KMS-11 (cell line): ENCODE measurements around the gene KCNK13.
"Not testable (repeated sequence)": the region's sequence is repeated elsewhere in the genome, so short reads cannot be mapped to it uniquely, and the experiment has no call there.

ENCODE experiments used
- H2AFZ ChIP-seq: fragments of 200-600 bp; sonication (generic); 2 replicates; pipeline ENCODE4 v1.6.1; 2016; ENCODE audit warnings: antibody characterized with exemption, mixed run types, low read depth
- H3K27ac ChIP-seq: fragments of 200-600 bp; sonication (generic); 2 replicates; pipeline ENCODE4 v1.6.1; 2016; ENCODE audit warnings: mild to moderate bottlenecking, mixed run types
- H3K27me3 ChIP-seq: fragments of 200-600 bp; sonication (generic); 2 replicates; pipeline ENCODE4 v1.6.1; 2017; ENCODE audit warnings: mild to moderate bottlenecking, low read depth, mixed run types, moderate library complexity; ENCODE audit not compliant: insufficient read depth
- H3K36me3 ChIP-seq: fragments of 200-600 bp; sonication (generic); 2 replicates; pipeline ENCODE4 v1.6.1; 2017; ENCODE audit warnings: mild to moderate bottlenecking, mixed run types; ENCODE audit not compliant: insufficient read depth
- H3K4me1 ChIP-seq: fragments of 200-600 bp; sonication (generic); 2 replicates; pipeline ENCODE4 v1.6.1; 2016; ENCODE audit warnings: mild to moderate bottlenecking, low read depth, mixed run types; ENCODE audit not compliant: poor library complexity, severe bottlenecking
- H3K4me2 ChIP-seq: fragments of 200-600 bp; sonication (generic); 2 replicates; pipeline ENCODE4 v1.7.0; 2016; ENCODE audit warnings: mild to moderate bottlenecking, mixed run types
- H3K4me3 ChIP-seq: fragments of 200-600 bp; sonication (generic); IDR thresholded peaks from 2 replicates; pipeline ENCODE4 v1.6.1; 2017; ENCODE audit warnings: low read depth, low read length, mixed read lengths; ENCODE audit not compliant: insufficient read depth
- H3K79me2 ChIP-seq: fragments of 200-600 bp; sonication (generic); 2 replicates; pipeline ENCODE4 v1.6.1; 2016; ENCODE audit warnings: low read depth, mixed run types; ENCODE audit not compliant: insufficient read depth
- H3K9ac ChIP-seq: fragments of 200-600 bp; sonication (generic); 2 replicates; pipeline ENCODE4 v1.6.1; 2016; ENCODE audit warnings: mild to moderate bottlenecking, mixed run types
- H4K20me1 ChIP-seq: fragments of 200-600 bp; sonication (generic); 2 replicates; pipeline ENCODE4 v1.6.1; 2016; ENCODE audit warnings: mild to moderate bottlenecking, mixed run types; ENCODE audit not compliant: insufficient read depth
- TF ChIP-seq, protein P1 (sequence below): fragments of 200-600 bp; sonication (generic); conservative IDR thresholded peaks from 2 replicates; pipeline ENCODE4 v1.6.1; 2017; ENCODE audit warnings: low read depth, mild to moderate bottlenecking, antibody characterized with exemption, low read length, moderate library complexity, mixed read lengths

The KCNK13 gene

DNA sequence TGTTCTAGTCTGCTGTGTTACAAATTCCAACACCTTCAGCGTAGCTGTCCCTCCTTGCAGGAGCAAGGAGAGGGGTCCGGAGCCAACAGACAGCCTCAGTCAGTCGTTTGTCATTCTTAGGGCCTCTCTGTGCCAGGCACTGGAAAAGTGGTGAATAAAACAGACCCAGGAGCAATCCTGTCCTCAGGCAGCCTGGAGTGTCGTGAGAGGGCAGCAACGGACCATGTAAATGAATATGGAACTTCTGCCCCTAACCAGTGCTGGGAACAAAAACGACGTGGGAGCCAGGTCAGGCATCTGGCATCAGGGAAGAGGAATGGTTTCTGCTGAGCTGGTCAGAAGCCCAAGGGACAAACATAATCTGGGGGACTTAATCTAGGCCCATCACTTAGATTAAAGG lies 129.8 kb downstream of the KCNK13 start:
- H3K36me3 ChIP-seq = no peaks in the 10 kb centered on the region
- H3K4me2 ChIP-seq = no peak overlapping the region
- no peak overlapping the region for H3K4me3 ChIP-seq
- no peak overlapping the region for H3K27ac ChIP-seq
- H3K79me2 ChIP-seq = no peaks in the 10 kb centered on the region
- no peak overlapping the region for H3K9ac ChIP-seq
- no peaks in the 10 kb centered on the region for H4K20me1 ChIP-seq
- TF ChIP-seq, protein P1, sequence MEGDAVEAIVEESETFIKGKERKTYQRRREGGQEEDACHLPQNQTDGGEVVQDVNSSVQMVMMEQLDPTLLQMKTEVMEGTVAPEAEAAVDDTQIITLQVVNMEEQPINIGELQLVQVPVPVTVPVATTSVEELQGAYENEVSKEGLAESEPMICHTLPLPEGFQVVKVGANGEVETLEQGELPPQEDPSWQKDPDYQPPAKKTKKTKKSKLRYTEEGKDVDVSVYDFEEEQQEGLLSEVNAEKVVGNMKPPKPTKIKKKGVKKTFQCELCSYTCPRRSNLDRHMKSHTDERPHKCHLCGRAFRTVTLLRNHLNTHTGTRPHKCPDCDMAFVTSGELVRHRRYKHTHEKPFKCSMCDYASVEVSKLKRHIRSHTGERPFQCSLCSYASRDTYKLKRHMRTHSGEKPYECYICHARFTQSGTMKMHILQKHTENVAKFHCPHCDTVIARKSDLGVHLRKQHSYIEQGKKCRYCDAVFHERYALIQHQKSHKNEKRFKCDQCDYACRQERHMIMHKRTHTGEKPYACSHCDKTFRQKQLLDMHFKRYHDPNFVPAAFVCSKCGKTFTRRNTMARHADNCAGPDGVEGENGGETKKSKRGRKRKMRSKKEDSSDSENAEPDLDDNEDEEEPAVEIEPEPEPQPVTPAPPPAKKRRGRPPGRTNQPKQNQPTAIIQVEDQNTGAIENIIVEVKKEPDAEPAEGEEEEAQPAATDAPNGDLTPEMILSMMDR = no peak
- no peak overlapping the region for H2AFZ ChIP-seq
- H3K4me1 ChIP-seq = no peaks in the 10 kb centered on the region
- H3K27me3 ChIP-seq = no peaks in the 10 kb centered on the region

DNA sequence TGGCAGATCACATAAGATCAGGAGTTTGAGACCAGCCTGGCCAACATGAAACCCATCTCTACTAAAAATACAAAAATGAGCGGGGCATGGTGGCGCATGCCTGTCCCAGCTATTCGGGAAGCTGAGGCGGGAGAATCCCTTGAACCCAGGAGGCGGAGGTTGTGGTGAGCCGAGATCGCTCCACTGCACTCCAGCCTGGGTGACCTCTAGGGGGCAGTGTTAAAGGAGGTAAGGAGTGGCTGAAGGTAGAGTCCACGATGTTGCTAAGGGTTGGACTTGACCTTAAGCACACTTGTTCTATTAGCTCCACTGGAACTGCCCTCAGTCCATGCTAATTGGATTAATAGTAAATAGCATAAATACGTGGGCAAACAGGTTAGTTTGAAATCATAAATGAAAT lies 132.1 kb downstream of the KCNK13 start:
- no peaks in the 10 kb centered on the region for H3K27me3 ChIP-seq
- H4K20me1 ChIP-seq = no peaks in the 10 kb centered on the region
- H3K79me2 ChIP-seq = no peaks in the 10 kb centered on the region
- H2AFZ ChIP-seq = no peak overlapping the region
- TF ChIP-seq, protein P1 = no peak
- H3K36me3 ChIP-seq = no peaks in the 10 kb centered on the region
- H3K4me1 ChIP-seq = no peaks in the 10 kb centered on the region
- no peak overlapping the region for H3K27ac ChIP-seq
- no peak overlapping the region for H3K4me3 ChIP-seq
- no peak overlapping the region for H3K4me2 ChIP-seq
- H3K9ac ChIP-seq = no peak overlapping the region

GRCh38 chr14:90194706-90195105 lies 132.9 kb downstream of the KCNK13 start:
- no peak overlapping the region for H2AFZ ChIP-seq
- no peak overlapping the region for H3K4me2 ChIP-seq
- H3K4me3 ChIP-seq = no peak overlapping the region
- TF ChIP-seq, protein P1 = no peak
- no peaks in the 10 kb centered on the region for H3K79me2 ChIP-seq
- no peaks in the 10 kb centered on the region for H4K20me1 ChIP-seq
- no peak overlapping the region for H3K27ac ChIP-seq
- H3K9ac ChIP-seq = no peak overlapping the region
- no peaks in the 10 kb centered on the region for H3K4me1 ChIP-seq
- no peaks in the 10 kb centered on the region for H3K36me3 ChIP-seq
- no peaks in the 10 kb centered on the region for H3K27me3 ChIP-seq

GRCh38 chr14:90198541-90199060 lies 136.8 kb downstream of the KCNK13 start:
- no peaks in the 10 kb centered on the region for H3K79me2 ChIP-seq
- H3K36me3 ChIP-seq = no peaks in the 10 kb centered on the region
- no peak overlapping the region for H3K9ac ChIP-seq
- TF ChIP-seq, protein P1 = no peak
- H3K4me2 ChIP-seq = no peak overlapping the region
- H3K27me3 ChIP-seq = no peaks in the 10 kb centered on the region
- H2AFZ ChIP-seq = no peak overlapping the region
- no peak overlapping the region for H3K27ac ChIP-seq
- no peaks in the 10 kb centered on the region for H3K4me1 ChIP-seq
- no peaks in the 10 kb centered on the region for H4K20me1 ChIP-seq
- no peak overlapping the region for H3K4me3 ChIP-seq

DNA sequence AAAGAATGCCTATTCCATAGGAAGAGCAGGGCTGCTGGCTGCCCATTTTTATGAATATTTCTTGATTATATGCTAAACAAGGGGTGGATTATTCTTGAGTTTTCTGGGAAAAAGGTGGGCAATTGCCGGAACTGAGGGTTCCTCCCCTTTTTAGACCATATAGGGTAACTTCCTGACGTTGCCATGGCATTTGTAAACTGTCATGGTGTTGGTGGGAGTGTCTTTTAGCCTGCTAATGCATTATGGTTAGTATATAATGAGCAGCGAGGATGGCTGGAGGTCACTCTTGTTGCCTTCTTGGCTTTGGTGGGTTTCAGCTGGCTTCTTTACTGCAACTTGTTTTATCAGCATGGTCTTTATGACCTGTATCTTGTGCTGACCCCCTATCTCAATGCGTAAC lies 138.8 kb downstream of the KCNK13 start:
- not testable (repeated sequence) for H3K4me3 ChIP-seq, H3K79me2 ChIP-seq, H3K27ac ChIP-seq, H3K36me3 ChIP-seq, H3K4me1 ChIP-seq, H2AFZ ChIP-seq, H3K27me3 ChIP-seq, H3K9ac ChIP-seq, H3K4me2 ChIP-seq, H4K20me1 ChIP-seq
